HEK293T (cell line): ENCODE results near the gene PTGES.
"Not testable (repeated sequence)": the region's sequence is repeated elsewhere in the genome, so short reads cannot be mapped to it uniquely, and the experiment has no call there.

ENCODE experiments used
- CTCF ChIA-PET: fragments of 350-600 bp; formaldehyde crosslinking; extraction: SDS; loops from one replicate; lab custom pipeline; 2021; ENCODE audit warnings: antibody characterized with exemption, inconsistent platforms; lab: Yijun Ruan, JAX
- POLR2A ChIA-PET: fragments of 350-600 bp; formaldehyde crosslinking; extraction: SDS; loops from one replicate; lab custom pipeline; 2020; ENCODE audit warnings: antibody characterized with exemption, inconsistent platforms; lab: Yijun Ruan, JAX
- DNase-seq: peaks from one replicate; pipeline ENCODE4 v3.0.0; 2012; ENCODE audit warnings: mixed read lengths; ENCODE audit errors: extremely low spot score
- ARNT ChIP-seq: fragments of 450-650 bp; IDR thresholded peaks from 2 replicates; pipeline ENCODE4 v1.6.1; 2017; ENCODE audit warnings: mild to moderate bottlenecking
- BHLHE40 ChIP-seq: fragments of 450-650 bp; IDR thresholded peaks from 2 replicates; pipeline ENCODE4 v1.6.1; 2016; ENCODE audit warnings: mild to moderate bottlenecking, moderate library complexity, borderline replicate concordance
- CTBP1 ChIP-seq: fragments of 450-650 bp; IDR thresholded peaks from 2 replicates; pipeline ENCODE4 v1.6.1; 2016; ENCODE audit warnings: borderline replicate concordance
- ELF4 ChIP-seq: fragments of 450-650 bp; IDR thresholded peaks from 2 replicates; pipeline ENCODE4 v1.6.1; 2017; ENCODE audit warnings: antibody characterized with exemption
- FOXA1 ChIP-seq: fragments of 450-650 bp; IDR thresholded peaks from 2 replicates; pipeline ENCODE4 v1.6.1; 2016; ENCODE audit warnings: mild to moderate bottlenecking
- FOXK2 ChIP-seq: fragments of 450-650 bp; IDR thresholded peaks from 2 replicates; pipeline ENCODE4 v1.6.1; 2016; ENCODE audit warnings: mild to moderate bottlenecking
- FOXM1 ChIP-seq: fragments of 450-650 bp; IDR thresholded peaks from 2 replicates; pipeline ENCODE4 v1.6.1; 2017; ENCODE audit warnings: mild to moderate bottlenecking, borderline replicate concordance
- HDGF ChIP-seq: fragments of 450-650 bp; IDR thresholded peaks from 2 replicates; pipeline ENCODE4 v1.6.1; 2017; ENCODE audit warnings: antibody characterized with exemption, borderline replicate concordance
- L3MBTL2 ChIP-seq: fragments of 450-650 bp; conservative IDR thresholded peaks from 2 replicates; pipeline ENCODE4 v1.6.1; 2016; ENCODE audit warnings: mild to moderate bottlenecking
- LEF1 ChIP-seq: fragments of 450-650 bp; IDR thresholded peaks from 2 replicates; pipeline ENCODE4 v1.6.1; 2017; ENCODE audit warnings: mild to moderate bottlenecking, borderline replicate concordance
- NFRKB ChIP-seq: fragments of 450-650 bp; IDR thresholded peaks from 2 replicates; pipeline ENCODE4 v1.6.1; 2016; ENCODE audit warnings: mild to moderate bottlenecking, moderate library complexity
- SP1 ChIP-seq: fragments of 450-650 bp; IDR thresholded peaks from 2 replicates; pipeline ENCODE4 v1.6.1; 2017
- SUZ12 ChIP-seq: fragments of 450-650 bp; IDR thresholded peaks from 2 replicates; pipeline ENCODE4 v1.6.1; 2016; ENCODE audit warnings: mild to moderate bottlenecking
- TARDBP ChIP-seq: fragments of 450-650 bp; IDR thresholded peaks from 2 replicates; pipeline ENCODE4 v1.6.1; 2016
- ZNF384 ChIP-seq: fragments of 450-650 bp; IDR thresholded peaks from 2 replicates; pipeline ENCODE4 v1.6.1; 2016
- TF ChIP-seq, protein P1 (sequence below): fragments of 450-650 bp; IDR thresholded peaks from 2 replicates; pipeline ENCODE4 v1.6.1; 2016

PTGES gene

DNA sequence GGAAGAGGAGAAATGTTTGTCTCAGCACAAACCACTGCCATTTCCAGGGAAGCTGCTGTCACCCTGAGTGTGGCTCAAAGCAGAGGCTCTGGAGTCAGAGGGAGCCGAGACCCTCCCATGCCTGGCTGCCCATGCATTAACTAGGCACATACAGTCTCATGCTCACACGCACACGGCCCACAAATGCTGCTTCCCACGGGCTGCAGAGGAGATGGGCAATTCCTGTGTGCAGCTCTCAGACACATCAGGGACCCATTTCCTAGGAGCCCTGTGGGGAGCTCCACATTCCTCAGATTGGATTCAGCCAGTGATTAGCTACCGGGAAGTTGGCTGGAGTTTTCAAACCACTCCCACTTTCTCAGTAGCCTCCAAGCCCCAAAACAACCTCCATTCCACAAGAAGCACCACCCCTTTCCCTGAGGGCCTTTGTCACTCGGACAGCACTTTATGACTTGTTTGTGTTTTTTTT lies 9.1 kb upstream of the PTGES start:
- TF ChIP-seq FOXA1 (no peak), ZNF384 (no peak), L3MBTL2 (no peak), HDGF (no peak), SP1 (no peak), ARNT (no peak), LEF1 (no peak), TARDBP (no peak), NFRKB (no peak), CTBP1 (no peak), ELF4 (no peak), FOXK2 (no peak), SUZ12 (no peak)
- TF ChIP-seq, protein P1, sequence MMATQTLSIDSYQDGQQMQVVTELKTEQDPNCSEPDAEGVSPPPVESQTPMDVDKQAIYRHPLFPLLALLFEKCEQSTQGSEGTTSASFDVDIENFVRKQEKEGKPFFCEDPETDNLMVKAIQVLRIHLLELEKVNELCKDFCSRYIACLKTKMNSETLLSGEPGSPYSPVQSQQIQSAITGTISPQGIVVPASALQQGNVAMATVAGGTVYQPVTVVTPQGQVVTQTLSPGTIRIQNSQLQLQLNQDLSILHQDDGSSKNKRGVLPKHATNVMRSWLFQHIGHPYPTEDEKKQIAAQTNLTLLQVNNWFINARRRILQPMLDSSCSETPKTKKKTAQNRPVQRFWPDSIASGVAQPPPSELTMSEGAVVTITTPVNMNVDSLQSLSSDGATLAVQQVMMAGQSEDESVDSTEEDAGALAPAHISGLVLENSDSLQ = no peak
- ChIA-PET POLR2A (interaction anchor here (1.0 kb wide), 1 partner anchor 15 kb away, joined by 4 read pairs; no protein-coding TSS in a partner anchor), CTCF (no interaction called here)
- no peak for DNase-seq

GRCh38 chr9:129761293-129761900 lies 8.6 kb upstream of the PTGES start:
- ChIA-PET POLR2A (interaction anchor here (1.0 kb wide), 1 partner anchor 16 kb away, joined by 4 read pairs; no protein-coding TSS in a partner anchor), CTCF (no interaction called here)
- TF ChIP-seq LEF1 (no peak), ARNT (no peak), BHLHE40 (no peak), L3MBTL2 (no peak), HDGF (no peak), ZNF384 (no peak), ELF4 (no peak), SUZ12 (no peak), FOXM1 (no peak), CTBP1 (no peak)
- DNase-seq = no peak

DNA sequence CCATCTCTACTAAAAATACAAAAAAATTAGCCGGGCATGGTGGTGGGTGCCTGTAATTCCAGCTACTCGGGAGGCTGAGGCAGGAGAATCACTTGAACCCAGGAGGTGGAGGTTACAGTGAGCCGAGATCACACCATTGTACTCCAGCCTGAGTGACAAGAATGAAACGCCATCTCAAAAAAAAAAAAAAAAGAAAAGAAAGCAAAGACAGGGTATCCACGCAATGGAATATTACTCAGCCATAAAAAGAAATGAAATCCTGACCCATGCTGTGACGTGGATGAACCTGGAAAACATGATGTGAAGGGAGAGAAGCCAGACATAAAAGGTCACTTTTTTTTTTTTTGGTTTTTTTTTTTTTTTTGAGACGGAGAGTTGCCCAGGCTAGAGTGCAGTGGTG lies 7.9 kb upstream of the PTGES start:
- CTCF ChIA-PET, DNase-seq: not testable (repeated sequence)
- POLR2A ChIA-PET = interaction anchor here (1.9 kb wide), 1 partner anchor 16 kb away, joined by 6 read pairs; no protein-coding TSS in a partner anchor

- POLR2A ChIA-PET = interaction anchor here (1.9 kb wide), 1 partner anchor 17 kb away, joined by 6 read pairs; no protein-coding TSS in a partner anchor
- CTCF ChIA-PET = interaction anchor here (1.0 to 1.5 kb wide), 2 partner anchors 11 to 33 kb away, joined by 3 read pairs; no protein-coding TSS in a partner anchor
- DNase-seq = no peak
- no peak for TF ChIP-seq CTBP1
- TF ChIP-seq ELF4 = no peak
- TF ChIP-seq L3MBTL2 = no peak
- no peak for TF ChIP-seq ZNF384
- TF ChIP-seq SP1 = no peak
- no peak for TF ChIP-seq HDGF
- TF ChIP-seq, protein P1 = no peak
- TF ChIP-seq NFRKB = no peak
- TF ChIP-seq SUZ12 = no peak
- TF ChIP-seq LEF1 = no peak
- TF ChIP-seq FOXM1 = no peak
- no peak for TF ChIP-seq ARNT
Measured at GRCh38 chr9:129759804-129760502, 7.1 kb upstream of the PTGES start.

DNA sequence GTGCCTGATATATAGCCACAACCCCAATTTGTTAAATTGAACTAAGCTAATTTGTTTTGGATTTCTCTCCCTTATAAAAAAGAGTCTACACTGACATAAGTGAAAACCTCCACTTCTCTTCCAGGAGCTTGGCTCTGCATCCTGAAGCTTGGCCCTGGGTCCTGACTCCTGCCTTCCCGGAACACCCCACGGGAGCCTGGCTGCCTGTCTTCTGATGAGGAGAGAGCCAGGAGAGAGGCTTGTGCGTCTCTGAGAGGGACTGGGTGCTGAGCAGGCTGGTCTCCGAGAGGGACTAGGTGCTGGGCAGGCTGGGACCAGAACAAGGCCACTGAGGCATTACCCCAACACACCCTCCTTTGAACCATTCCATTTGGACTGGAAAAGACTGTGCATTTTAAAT lies 6.5 kb upstream of the PTGES start:
- ChIA-PET CTCF (interaction anchor here (1.0 to 1.5 kb wide), 2 partner anchors 11 to 32 kb away, joined by 3 read pairs; no protein-coding TSS in a partner anchor), POLR2A (interaction anchor here (1.9 kb wide), 1 partner anchor 18 kb away, joined by 6 read pairs; no protein-coding TSS in a partner anchor)
- TF ChIP-seq TARDBP (no peak), ARNT (no peak), ZNF384 (no peak), FOXM1 (no peak), CTBP1 (no peak), SP1 (no peak), BHLHE40 (no peak), LEF1 (no peak), ELF4 (no peak), SUZ12 (no peak)

GRCh38 chr9:129757045-129757444 lies 4.2 kb upstream of the PTGES start:
- DNase-seq = no peak
- ChIA-PET POLR2A (no interaction called here), CTCF (interaction anchor here (0.6 to 1.1 kb wide), 2 partner anchors 30 to 216 kb away, joined by 3 to 7 read pairs; no protein-coding TSS in a partner anchor)
- TF ChIP-seq FOXM1 = no peak
- no peak for TF ChIP-seq NFRKB
- no peak for TF ChIP-seq CTBP1
- no peak for TF ChIP-seq HDGF
- no peak for TF ChIP-seq FOXA1
- no peak for TF ChIP-seq LEF1
- no peak for TF ChIP-seq ZNF384
- TF ChIP-seq ARNT = no peak
- TF ChIP-seq L3MBTL2 = no peak
- no peak for TF ChIP-seq BHLHE40
- TF ChIP-seq, protein P1 = no peak
- TF ChIP-seq SUZ12 = no peak

More for the DNA sequence above, 6.5 kb upstream of the PTGES start:
- DNase-seq = no peak
